GM12892 (cell line): ENCODE results near the gene CDH8.
"Not testable (repeated sequence)": the region's sequence is repeated elsewhere in the genome, so short reads cannot be mapped to it uniquely, and the experiment has no call there.

Experiments used
- POLR2A ChIP-seq: IDR thresholded peaks from 2 replicates; pipeline ENCODE4 v1.6.1; 2011; ENCODE audit warnings: low read depth, low read length, control low read depth
- POLR2AphosphoS5 ChIP-seq: IDR thresholded peaks from 2 replicates; pipeline ENCODE4 v1.6.1; 2011; ENCODE audit warnings: low read depth, low read length, control low read depth
- TAF1 ChIP-seq: IDR thresholded peaks from 2 replicates; pipeline ENCODE4 v1.6.1; 2011; ENCODE audit warnings: low read depth, mild to moderate bottlenecking, control low read depth, low read length, borderline replicate concordance

- not testable (repeated sequence) for TF ChIP-seq POLR2A, TAF1, POLR2AphosphoS5
Observed at GRCh38 chr16:61781855-61782254, 254.4 kb downstream of the CDH8 start.
